Measurements from ENCODE around the gene PDE4D.

Gene PDE4D

GRCh38 chr5:59180515-59180914 is 713.0 kb downstream of the PDE4D start:
- no peak for TF ChIP-seq POLR2AphosphoS5 (IDR thresholded peaks at IDR 0.05; ENCODE audit: low read depth, low read length)
- no peak for TF ChIP-seq POLR2A (IDR thresholded peaks at IDR 0.05; ENCODE audit: low read depth, low read length)
- no peak for TF ChIP-seq TAF1 (IDR thresholded peaks at IDR 0.05; ENCODE audit: borderline replicate concordance, low read depth, low read length)
- DNase-seq (ENCODE audit: insufficient read length) (no peak), FAIRE-seq (peak; percentile 88)

GRCh38 chr5:59179704-59180103 is 713.8 kb downstream of the PDE4D start:
- DNase-seq (ENCODE audit: insufficient read length): no peak
- no peak for FAIRE-seq
- TF ChIP-seq POLR2A (IDR thresholded peaks at IDR 0.05; ENCODE audit: low read depth, low read length): no peak
- no peak for TF ChIP-seq TAF1 (IDR thresholded peaks at IDR 0.05; ENCODE audit: borderline replicate concordance, low read depth, low read length)

- DNase-seq (ENCODE audit: insufficient read length) (no peak), FAIRE-seq (peak; percentile 80)
- TF ChIP-seq TAF1 (IDR thresholded peaks at IDR 0.05; ENCODE audit: borderline replicate concordance, low read depth, low read length): no peak
- TF ChIP-seq POLR2A (IDR thresholded peaks at IDR 0.05; ENCODE audit: low read depth, low read length): no peak
- no peak for TF ChIP-seq POLR2AphosphoS5 (IDR thresholded peaks at IDR 0.05; ENCODE audit: low read depth, low read length)
These were observed 715.0 kb downstream of the PDE4D start for GRCh38 chr5:59178482-59178881.

DNA sequence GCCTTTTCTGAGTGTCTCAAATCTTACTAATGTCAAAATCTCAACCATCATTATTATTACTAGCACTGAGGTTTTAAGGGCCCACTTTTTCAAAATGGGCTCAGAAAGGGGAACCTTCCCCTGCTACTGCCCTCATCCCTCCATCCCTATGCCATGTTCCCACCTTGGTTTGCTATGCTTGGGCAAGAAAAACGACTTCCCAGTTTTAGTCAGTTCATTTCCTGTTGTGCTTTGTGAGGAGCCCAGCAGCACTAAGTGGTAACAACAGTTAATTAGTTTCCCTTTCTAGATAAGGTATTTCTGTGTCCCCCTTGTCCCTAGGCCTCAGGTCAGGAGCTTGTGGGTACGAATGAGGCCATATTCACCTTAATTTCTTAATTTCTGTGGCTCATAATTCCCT is 715.5 kb downstream of the PDE4D start:
- FAIRE-seq (no peak), DNase-seq (ENCODE audit: insufficient read length) (no peak)
- TF ChIP-seq POLR2AphosphoS5 (IDR thresholded peaks at IDR 0.05; ENCODE audit: low read depth, low read length) (no peak), TAF1 (IDR thresholded peaks at IDR 0.05; ENCODE audit: borderline replicate concordance, low read depth, low read length) (no peak), POLR2A (IDR thresholded peaks at IDR 0.05; ENCODE audit: low read depth, low read length) (no peak)

- no peak for DNase-seq (ENCODE audit: insufficient read length)
- TF ChIP-seq POLR2AphosphoS5 (IDR thresholded peaks at IDR 0.05; ENCODE audit: low read depth, low read length) (no peak), TAF1 (IDR thresholded peaks at IDR 0.05; ENCODE audit: borderline replicate concordance, low read depth, low read length) (no peak), POLR2A (IDR thresholded peaks at IDR 0.05; ENCODE audit: low read depth, low read length) (no peak)
- FAIRE-seq: no peak
These were observed 715.9 kb downstream of the PDE4D start for GRCh38 chr5:59177644-59178043.

DNA sequence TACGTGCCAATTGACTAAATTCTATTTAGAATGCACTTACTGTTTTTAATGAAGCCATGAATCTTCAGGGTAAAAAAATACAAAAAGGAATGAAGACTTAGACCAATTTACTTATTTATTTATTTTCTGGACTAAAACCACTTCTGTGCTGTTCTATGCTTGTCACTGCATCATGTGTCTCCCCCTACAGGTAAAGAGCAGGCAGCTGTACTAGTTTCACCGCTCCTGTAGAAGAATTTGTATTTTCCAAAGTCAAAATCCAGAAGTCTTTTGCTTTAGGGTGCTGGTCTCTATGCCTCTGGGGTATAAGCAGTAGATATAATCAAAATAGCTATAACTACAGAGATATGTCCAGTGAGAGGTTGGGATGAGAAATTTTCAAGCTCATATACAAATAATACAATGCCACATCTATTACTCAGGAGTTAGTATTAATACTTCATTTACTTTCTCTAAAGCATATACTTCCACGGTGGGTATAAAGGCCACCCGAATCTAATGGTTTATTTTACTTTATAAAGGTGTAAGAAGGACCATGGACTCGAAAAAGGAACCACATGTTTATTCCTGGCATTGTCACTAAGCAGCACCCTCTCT is 719.2 kb downstream of the PDE4D start:
- TF ChIP-seq TAF1 (IDR thresholded peaks at IDR 0.05; ENCODE audit: borderline replicate concordance, low read depth, low read length) (no peak), POLR2AphosphoS5 (IDR thresholded peaks at IDR 0.05; ENCODE audit: low read depth, low read length) (no peak), POLR2A (IDR thresholded peaks at IDR 0.05; ENCODE audit: low read depth, low read length) (no peak)
- FAIRE-seq (peak; percentile 40), DNase-seq (ENCODE audit: insufficient read length) (no peak)

DNA sequence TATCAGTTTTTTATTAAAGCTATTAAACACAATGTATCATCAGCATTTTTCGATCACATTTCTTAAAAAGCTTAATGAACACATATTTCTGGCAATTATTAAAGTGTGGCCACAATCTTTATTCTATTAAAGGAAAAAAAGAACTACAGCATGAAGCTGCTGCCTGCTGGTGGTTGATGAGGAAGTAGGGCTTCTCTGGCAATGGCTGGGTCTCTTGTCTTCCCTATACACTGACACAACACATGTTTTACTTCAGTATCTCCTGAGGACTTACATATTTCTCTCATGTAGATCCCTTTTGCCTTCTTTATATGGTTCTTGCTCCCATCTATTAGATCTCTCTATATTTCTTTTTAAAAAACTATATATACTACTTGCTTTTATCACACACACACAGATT is 719.9 kb downstream of the PDE4D start:
- FAIRE-seq (no peak), DNase-seq (ENCODE audit: insufficient read length) (no peak)
- TF ChIP-seq POLR2A (IDR thresholded peaks at IDR 0.05; ENCODE audit: low read depth, low read length) (no peak), TAF1 (IDR thresholded peaks at IDR 0.05; ENCODE audit: borderline replicate concordance, low read depth, low read length) (no peak), POLR2AphosphoS5 (IDR thresholded peaks at IDR 0.05; ENCODE audit: low read depth, low read length) (no peak)

DNA sequence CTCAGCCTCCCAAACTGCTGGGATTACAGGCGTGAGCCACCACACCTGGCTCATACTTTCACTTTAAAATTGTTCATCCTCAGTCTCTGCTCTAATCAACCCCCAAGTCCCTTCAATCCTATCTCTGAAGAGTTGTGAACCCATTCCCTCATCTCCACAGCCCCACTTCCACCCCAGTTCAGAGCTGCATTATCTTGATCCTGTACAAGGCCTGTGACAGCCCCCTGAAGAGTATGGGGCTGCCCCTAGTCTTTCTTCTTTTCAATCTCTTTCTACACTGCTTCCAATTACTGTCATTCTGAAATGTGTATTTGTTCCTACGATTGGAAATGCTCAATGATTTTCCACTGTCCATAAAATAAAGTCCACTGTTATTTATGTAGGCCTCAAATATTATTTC is 722.4 kb downstream of the PDE4D start:
- TF ChIP-seq TAF1 (IDR thresholded peaks at IDR 0.05; ENCODE audit: borderline replicate concordance, low read depth, low read length) (no peak), POLR2A (IDR thresholded peaks at IDR 0.05; ENCODE audit: low read depth, low read length) (no peak), POLR2AphosphoS5 (IDR thresholded peaks at IDR 0.05; ENCODE audit: low read depth, low read length) (no peak)
- no peak for DNase-seq (ENCODE audit: insufficient read length)
- no peak for FAIRE-seq

GRCh38 chr5:59169768-59170150 is 723.8 kb downstream of the PDE4D start:
- DNase-seq (ENCODE audit: insufficient read length) (no peak), FAIRE-seq (no peak)
- TF ChIP-seq POLR2A (IDR thresholded peaks at IDR 0.05; ENCODE audit: low read depth, low read length): no peak

DNA sequence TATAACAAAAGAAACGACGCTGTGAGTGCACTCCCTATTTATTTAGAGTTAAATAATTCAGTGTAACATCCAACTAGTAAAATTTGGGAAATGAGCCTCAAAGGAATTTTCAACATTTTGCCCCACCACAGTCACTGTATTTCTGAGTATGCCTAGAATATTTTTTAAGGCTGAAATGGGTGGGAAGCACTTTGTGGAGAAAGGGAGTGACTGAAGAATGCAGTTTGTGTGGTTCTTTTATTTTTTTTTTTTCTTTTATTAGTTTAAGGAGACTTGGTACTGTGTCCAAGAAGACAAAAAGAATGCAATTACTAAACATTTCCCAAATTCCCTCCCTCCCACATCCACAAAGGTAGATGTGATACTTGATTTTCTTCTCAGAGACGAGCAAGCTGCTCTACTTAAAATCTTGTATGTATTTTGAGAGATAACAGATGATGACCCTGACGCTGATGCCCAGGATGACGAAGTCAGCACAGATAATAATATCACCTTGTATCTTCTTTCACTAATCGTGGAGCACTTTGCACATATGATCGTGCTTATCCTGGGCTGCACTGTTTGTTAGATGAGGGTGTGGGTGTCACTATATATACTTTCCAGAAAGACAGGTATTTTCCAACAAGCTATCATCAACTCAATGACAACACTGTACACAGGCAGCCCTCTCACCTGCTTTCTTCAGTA is 724.3 kb downstream of the PDE4D start:
- DNase-seq (ENCODE audit: insufficient read length) (no peak), FAIRE-seq (no peak)
- TF ChIP-seq POLR2A (IDR thresholded peaks at IDR 0.05; ENCODE audit: low read depth, low read length): no peak

DNA sequence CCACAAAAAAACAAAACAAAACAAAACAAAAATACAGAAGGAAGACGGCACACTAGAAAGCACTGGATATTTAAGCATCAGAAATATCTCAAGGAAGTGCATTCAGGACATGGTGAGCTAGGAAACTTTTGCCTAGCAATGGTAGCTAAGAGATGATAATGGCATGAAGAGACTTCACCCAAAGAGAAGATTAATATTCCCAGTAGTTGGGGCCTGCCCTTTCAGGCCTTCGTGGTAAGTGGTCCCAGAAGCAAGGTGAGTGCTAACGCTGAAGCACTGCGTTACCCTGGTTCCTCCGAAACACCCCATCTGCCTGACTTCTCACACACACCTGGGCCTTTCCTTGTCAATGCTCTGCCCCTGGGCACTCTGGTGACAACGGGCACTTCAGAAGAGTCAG is 725.5 kb downstream of the PDE4D start:
- TF ChIP-seq TAF1 (IDR thresholded peaks at IDR 0.05; ENCODE audit: borderline replicate concordance, low read depth, low read length) (no peak), POLR2A (IDR thresholded peaks at IDR 0.05; ENCODE audit: low read depth, low read length) (no peak), POLR2AphosphoS5 (IDR thresholded peaks at IDR 0.05; ENCODE audit: low read depth, low read length) (no peak)
- FAIRE-seq: no peak
- no peak for DNase-seq (ENCODE audit: insufficient read length)

- no peak for FAIRE-seq
- no peak for DNase-seq (ENCODE audit: insufficient read length)
- TF ChIP-seq POLR2AphosphoS5 (IDR thresholded peaks at IDR 0.05; ENCODE audit: low read depth, low read length) (no peak), POLR2A (IDR thresholded peaks at IDR 0.05; ENCODE audit: low read depth, low read length) (no peak), TAF1 (IDR thresholded peaks at IDR 0.05; ENCODE audit: borderline replicate concordance, low read depth, low read length) (no peak)
These were observed 729.3 kb downstream of the PDE4D start for GRCh38 chr5:59164041-59164830.
